Smooth muscle cell (in vitro differentiated cells): Measurements from ENCODE around the gene R3HDM2. TPM values are rescaled to one million over a fixed set of nuclear protein-coding genes. Genes with fewer than 3 reads are reported as not detected.
A peak's percentile ranks its signal among the peaks of the same experiment; 100 is the strongest.

Experiments used
- DNase-seq: peaks from one replicate; lab custom pipeline; 2025; ENCODE audit not compliant: unreplicated experiment; lab: John Stamatoyannopoulos, UW
- H2AFZ ChIP-seq: fragments of 200-600 bp; sonication (generic); 2 replicates; pipeline ENCODE4 v1.6.0; 2016; ENCODE audit warnings: antibody characterized with exemption, low read depth, mild to moderate bottlenecking
- H3F3A ChIP-seq: fragments of 200-600 bp; sonication (generic); 2 replicates; pipeline ENCODE4 v1.6.0; 2017; ENCODE audit warnings: antibody characterized with exemption, low read depth
- H3K27ac ChIP-seq: fragments of 200-600 bp; sonication (generic); 2 replicates; pipeline ENCODE4 v1.5.1; 2016; ENCODE audit warnings: low read depth, mild to moderate bottlenecking
- H3K27me3 ChIP-seq: fragments of 200-600 bp; sonication (generic); 2 replicates; pipeline ENCODE4 v1.6.1; 2016; ENCODE audit warnings: low read depth, mild to moderate bottlenecking
- H3K36me3 ChIP-seq: fragments of 200-600 bp; sonication (generic); 2 replicates; pipeline ENCODE4 v1.5.1; 2016; ENCODE audit warnings: low read depth
- H3K4me1 ChIP-seq: fragments of 200-600 bp; sonication (generic); 2 replicates; pipeline ENCODE4 v1.5.1; 2016; ENCODE audit warnings: low read depth
- H3K4me2 ChIP-seq: fragments of 200-600 bp; sonication (generic); 2 replicates; pipeline ENCODE4 v1.6.0; 2016; ENCODE audit warnings: mild to moderate bottlenecking
- H3K4me3 ChIP-seq: fragments of 200-600 bp; sonication (generic); 2 replicates; pipeline ENCODE4 v1.5.1; 2016; ENCODE audit warnings: mild to moderate bottlenecking
- H3K79me2 ChIP-seq: fragments of 200-600 bp; sonication (generic); 2 replicates; pipeline ENCODE4 v1.6.0; 2016; ENCODE audit warnings: low read depth, mild to moderate bottlenecking
- H3K9ac ChIP-seq: fragments of 200-600 bp; sonication (generic); 2 replicates; pipeline ENCODE4 v1.6.0; 2016; ENCODE audit warnings: low read depth
- H3K9me3 ChIP-seq: fragments of 200-600 bp; sonication (generic); replicated peaks from 2 replicates; pipeline ENCODE4 v1.5.1; 2016; ENCODE audit warnings: low read depth
- H4K20me1 ChIP-seq: fragments of 200-600 bp; sonication (generic); 2 replicates; pipeline ENCODE4 v1.6.0; 2016; ENCODE audit warnings: low read depth
- CTCF ChIP-seq: fragments of 200-600 bp; sonication (generic); IDR thresholded peaks from 2 replicates; pipeline ENCODE4 v1.5.1; 2017; ENCODE audit warnings: borderline replicate concordance, mild to moderate bottlenecking, antibody characterized with exemption; ENCODE audit not compliant: insufficient read depth, poor library complexity, severe bottlenecking
- WGBS: methylation state at CpG from one replicate; pipeline ENCODE4 v1.1.7; 2016; ENCODE audit warnings: low lambda C conversion rate; 5-methylcytosine and 5-hydroxymethylcytosine counted together
- polyA plus RNA-seq: library from polyadenylated mRNA; unstranded; fragments of >200 nt; fragmentation: Nextera tagmentation; extraction: Ambion mirVana; gene quantifications from 2 replicates; pipeline ENCODE4 v1.2.1, GENCODE V29; 2016
- total RNA-seq: library from RNA; depleted of rRNA; stranded (reverse); fragments of >200 nt; gene quantifications from 2 replicates; pipeline ENCODE4 v1.2.3, GENCODE V29; 2014

R3HDM2 gene
- total and polyA plus RNA-seq, 2 experiments from 2014 or later = 12.2 to 16.0 TPM

- H4K20me1 ChIP-seq = peaks cover 5% of the 10 kb centered on the region
- no peak overlapping the region for H3K9ac ChIP-seq
- H3K27me3 ChIP-seq = no peaks in the 10 kb centered on the region
- no peak overlapping the region for H2AFZ ChIP-seq
- H3K4me2 ChIP-seq = peak overlapping the region; percentile 51
- no peaks in the 10 kb centered on the region for H3F3A ChIP-seq
- TF ChIP-seq CTCF = no peak
- H3K27ac ChIP-seq = no peak overlapping the region
- no peak for DNase-seq
- H3K9me3 ChIP-seq = peaks cover 10% of the 10 kb centered on the region
- no peaks in the 10 kb centered on the region for H3K79me2 ChIP-seq
- WGBS = 25% methylated on average over 1 of the region's 1 CpG
- H3K36me3 ChIP-seq = no peaks in the 10 kb centered on the region
- H3K4me1 ChIP-seq = no peaks in the 10 kb centered on the region
- no peak overlapping the region for H3K4me3 ChIP-seq
Measured at GRCh38 chr12:57370696-57371095, 60.1 kb downstream of the R3HDM2 start.

- H2AFZ ChIP-seq = no peak overlapping the region
Measured at GRCh38 chr12:57370072-57370471, 60.8 kb downstream of the R3HDM2 start.

GRCh38 chr12:57369202-57369601 is 61.6 kb downstream of the R3HDM2 start:
- Histone ChIP-seq H3K4me2 (no peak overlapping the region), H3K79me2 (peaks cover 3% of the 10 kb centered on the region), H3K9ac (no peak overlapping the region), H3K27ac (no peak overlapping the region), H3K9me3 (peaks cover 10% of the 10 kb centered on the region), H3K36me3 (no peaks in the 10 kb centered on the region), H3F3A (no peaks in the 10 kb centered on the region), H2AFZ (no peak overlapping the region), H3K4me3 (no peak overlapping the region), H4K20me1 (peaks cover 5% of the 10 kb centered on the region), H3K27me3 (no peaks in the 10 kb centered on the region), H3K4me1 (no peaks in the 10 kb centered on the region)
- no peak for DNase-seq
- no peak for TF ChIP-seq CTCF
- WGBS = 89% methylated on average over 3 of the region's 3 CpGs

More at GRCh38 chr12:57370072-57370471, 60.8 kb downstream of the R3HDM2 start:
- 98% methylated on average over 11 of the region's 11 CpGs for WGBS
- no peak overlapping the region for H3K4me2 ChIP-seq
- H3K9me3 ChIP-seq = peaks cover 10% of the 10 kb centered on the region
- no peaks in the 10 kb centered on the region for H3F3A ChIP-seq
- TF ChIP-seq CTCF = no peak
- no peak overlapping the region for H3K4me3 ChIP-seq
- H3K27me3 ChIP-seq = no peaks in the 10 kb centered on the region
- H3K79me2 ChIP-seq = peaks cover 3% of the 10 kb centered on the region
- no peak for DNase-seq
- peaks cover 5% of the 10 kb centered on the region for H4K20me1 ChIP-seq
- H3K27ac ChIP-seq = no peak overlapping the region
- no peaks in the 10 kb centered on the region for H3K4me1 ChIP-seq
- no peak overlapping the region for H3K9ac ChIP-seq
- H3K36me3 ChIP-seq = no peaks in the 10 kb centered on the region

- no peaks in the 10 kb centered on the region for H3K36me3 ChIP-seq
- no peak for DNase-seq
- no peaks in the 10 kb centered on the region for H3K27me3 ChIP-seq
- no peak overlapping the region for H2AFZ ChIP-seq
- H3K27ac ChIP-seq = no peak overlapping the region
- no peak for TF ChIP-seq CTCF
- no peak overlapping the region for H3K4me3 ChIP-seq
- H3F3A ChIP-seq = no peaks in the 10 kb centered on the region
- 81% methylated on average over 7 of the region's 7 CpGs for WGBS
- no peak overlapping the region for H3K9ac ChIP-seq
- peaks cover 3% of the 10 kb centered on the region for H3K79me2 ChIP-seq
- peaks cover 5% of the 10 kb centered on the region for H4K20me1 ChIP-seq
- no peaks in the 10 kb centered on the region for H3K4me1 ChIP-seq
- no peak overlapping the region for H3K4me2 ChIP-seq
- H3K9me3 ChIP-seq = peaks cover 10% of the 10 kb centered on the region
Measured at GRCh38 chr12:57368349-57369095, 62.3 kb downstream of the R3HDM2 start.
